Central memory CD8-positive, alpha-beta T cell (primary cell): Measurements from ENCODE around the gene SH3GL3.
A peak's percentile ranks its signal among the peaks of the same experiment; 100 is the strongest.

Source experiments
- ATAC-seq: fragments of 150-1000 bp; cut with Tn5 transposase; replicated peaks from 2 replicates; pipeline ENCODE4 v1.10.0; 2022; ENCODE audit warnings: mild to moderate bottlenecking, moderate FRiP score, moderate number of reproducible peaks; ENCODE audit not compliant: poor library complexity, severe bottlenecking; ENCODE audit errors: extremely low read depth
- DNase-seq, 2 donors: peaks; one replicate each; pipeline ENCODE4 v3.0.0; 2021; ENCODE audit warnings: low spot score in 2 of 2
- H3K27ac Mint-ChIP-seq: one replicate; pipeline ENCODE4 v1.8.0; 2022; ENCODE audit warnings: low read depth, mild to moderate bottlenecking, moderate library complexity, mixed read lengths
- H3K27me3 Mint-ChIP-seq: one replicate; pipeline ENCODE4 v1.8.0; 2022; ENCODE audit warnings: mixed read lengths
- H3K36me3 Mint-ChIP-seq: one replicate; pipeline ENCODE4 v1.8.0; 2022; ENCODE audit warnings: mild to moderate bottlenecking, moderate library complexity, mixed read lengths; ENCODE audit not compliant: insufficient read depth
- H3K4me1 Mint-ChIP-seq: one replicate; pipeline ENCODE4 v1.8.0; 2022; ENCODE audit warnings: mixed read lengths
- H3K4me3 Mint-ChIP-seq: one replicate; pipeline ENCODE4 v1.8.0; 2022; ENCODE audit warnings: mild to moderate bottlenecking, moderate library complexity, mixed read lengths
- H3K9me3 Mint-ChIP-seq: one replicate; pipeline ENCODE4 v1.8.0; 2022; ENCODE audit warnings: mixed read lengths

SH3GL3 gene, protein sequence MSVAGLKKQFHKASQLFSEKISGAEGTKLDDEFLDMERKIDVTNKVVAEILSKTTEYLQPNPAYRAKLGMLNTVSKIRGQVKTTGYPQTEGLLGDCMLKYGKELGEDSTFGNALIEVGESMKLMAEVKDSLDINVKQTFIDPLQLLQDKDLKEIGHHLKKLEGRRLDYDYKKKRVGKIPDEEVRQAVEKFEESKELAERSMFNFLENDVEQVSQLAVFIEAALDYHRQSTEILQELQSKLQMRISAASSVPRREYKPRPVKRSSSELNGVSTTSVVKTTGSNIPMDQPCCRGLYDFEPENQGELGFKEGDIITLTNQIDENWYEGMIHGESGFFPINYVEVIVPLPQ

DNA sequence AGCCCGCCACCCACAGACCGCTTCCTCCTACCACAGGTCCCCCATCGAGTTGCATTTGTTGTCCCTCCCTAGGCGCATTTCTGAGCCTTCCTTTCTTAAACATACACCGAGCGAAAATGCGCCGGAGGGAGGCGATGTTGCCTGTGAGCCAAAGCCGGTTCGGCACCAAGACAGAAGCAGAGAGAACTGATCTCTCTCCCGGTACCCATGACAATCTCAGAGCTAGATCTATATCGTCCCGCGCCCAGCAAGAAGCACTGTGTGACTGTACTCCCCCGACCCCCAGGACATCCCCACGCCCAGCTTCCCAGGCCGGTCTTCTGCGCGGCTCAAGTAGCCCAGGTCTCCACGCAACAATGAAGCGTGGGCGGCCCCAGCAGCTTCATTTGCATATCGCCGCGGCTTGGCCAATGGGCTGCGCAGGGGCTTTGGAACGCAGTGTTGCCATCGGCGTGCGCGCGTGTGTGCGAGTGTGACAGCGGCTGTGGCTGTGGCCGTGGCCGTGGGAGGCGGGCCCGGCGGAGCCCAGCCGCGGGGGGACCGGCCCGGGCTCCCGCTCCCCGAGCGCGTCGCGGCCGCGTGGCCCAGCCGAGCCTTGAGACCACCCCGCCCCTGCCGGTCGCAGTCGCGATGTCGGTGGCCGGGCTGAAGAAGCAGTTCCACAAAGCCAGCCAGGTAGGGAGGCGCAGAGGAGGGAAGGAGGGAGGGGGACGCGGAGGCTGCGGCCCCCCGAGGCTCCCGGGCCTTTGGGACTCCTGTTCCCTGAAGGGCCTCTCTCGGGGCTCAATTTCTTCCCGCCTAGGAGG lies at the start of gene SH3GL3:
SH3GL3 (plus strand) TSS at position 438 of the 806 bp plus-strand sequence; CDS start at position 631, 193 bp downstream.
- H3K4me1 Mint-ChIP-seq = peaks cover 5% of the 10 kb centered on the region
- H3K4me3 Mint-ChIP-seq = peak within 1 kb of the TSS; percentile 42
- H3K36me3 Mint-ChIP-seq = peaks cover 2% of the 10 kb centered on the region
- no peaks in the 10 kb centered on the region for H3K9me3 Mint-ChIP-seq
- no peak for DNase-seq
- no peak within 1 kb of the TSS for H3K27ac Mint-ChIP-seq
- peak; percentile 36 for ATAC-seq
- H3K27me3 Mint-ChIP-seq = peaks cover 45% of the 10 kb centered on the region

DNA sequence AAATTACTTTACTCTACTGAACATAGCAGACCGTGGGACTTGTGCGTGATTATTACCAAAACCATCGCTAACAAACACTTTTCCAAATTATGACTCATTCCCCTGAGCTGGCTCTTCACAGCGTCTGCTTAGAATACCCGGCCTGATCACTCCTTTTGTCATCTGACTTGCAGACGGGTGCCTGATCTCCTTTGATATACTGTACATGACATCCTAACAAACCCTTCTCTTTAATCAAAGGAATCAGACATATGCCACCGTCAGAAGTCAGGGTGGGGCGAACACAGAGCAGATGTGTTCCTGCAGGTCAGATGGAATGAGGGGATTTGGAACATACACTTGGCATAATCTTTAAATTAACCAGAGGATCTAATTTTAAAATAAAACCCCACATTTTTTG lies 48.5 kb upstream of the SH3GL3 start:
- H3K9me3 Mint-ChIP-seq = no peaks in the 10 kb centered on the region
- no peak for DNase-seq
- H3K36me3 Mint-ChIP-seq = no peaks in the 10 kb centered on the region
- peaks cover 28% of the 10 kb centered on the region for H3K27me3 Mint-ChIP-seq
- ATAC-seq = no peak
- H3K4me1 Mint-ChIP-seq = no peaks in the 10 kb centered on the region
- H3K27ac Mint-ChIP-seq = no peak overlapping the region
- H3K4me3 Mint-ChIP-seq = no peak overlapping the region

DNA sequence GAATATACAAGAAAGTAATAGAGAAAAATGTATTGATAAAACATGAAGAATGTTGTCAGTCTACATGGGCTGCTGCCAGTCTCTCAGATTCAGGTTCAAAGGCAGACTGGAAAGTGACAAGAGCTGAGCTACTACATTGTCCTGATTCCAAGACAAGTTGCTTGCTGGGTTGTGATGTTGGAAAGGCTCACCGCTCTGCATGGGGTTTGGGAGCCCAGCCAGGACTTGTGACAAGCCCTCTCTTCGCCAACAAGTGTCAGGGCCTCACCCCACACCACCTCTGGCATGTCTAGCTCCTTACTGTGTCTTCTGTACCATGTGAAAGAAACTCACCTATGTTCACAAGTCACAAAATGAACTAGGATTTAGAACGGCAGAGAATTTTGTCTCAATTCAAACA lies 43.0 kb upstream of the SH3GL3 start:
- DNase-seq (no peak), ATAC-seq (no peak)
- Mint-ChIP-seq H3K4me3 (no peak overlapping the region), H3K36me3 (no peaks in the 10 kb centered on the region), H3K4me1 (no peaks in the 10 kb centered on the region), H3K27ac (no peak overlapping the region), H3K9me3 (no peaks in the 10 kb centered on the region), H3K27me3 (peaks cover 17% of the 10 kb centered on the region)

DNA sequence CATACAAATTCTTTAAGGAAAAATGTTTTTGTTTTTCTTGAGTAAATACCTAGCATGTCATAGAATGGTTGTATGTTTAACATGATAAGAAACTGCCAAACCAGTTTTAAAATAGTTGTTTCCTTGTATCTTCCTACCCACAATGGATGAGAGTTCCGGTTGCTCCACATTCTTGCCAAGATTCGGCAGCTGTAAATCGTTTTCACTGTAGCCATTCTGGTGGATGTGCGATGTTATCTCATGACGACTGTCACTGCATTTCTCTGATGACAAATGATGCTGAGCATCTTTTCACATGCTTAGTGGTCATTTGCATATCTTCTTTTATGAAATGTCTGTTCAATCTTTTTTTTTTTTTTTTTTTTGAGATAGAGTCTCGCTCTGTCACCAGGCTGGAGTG lies 36.6 kb upstream of the SH3GL3 start:
- no peaks in the 10 kb centered on the region for H3K27me3 Mint-ChIP-seq
- H3K4me1 Mint-ChIP-seq = no peaks in the 10 kb centered on the region
- H3K9me3 Mint-ChIP-seq = no peaks in the 10 kb centered on the region
- no peak overlapping the region for H3K27ac Mint-ChIP-seq
- DNase-seq (no peak), ATAC-seq (no peak)
- H3K36me3 Mint-ChIP-seq = no peaks in the 10 kb centered on the region
- H3K4me3 Mint-ChIP-seq = no peak overlapping the region

DNA sequence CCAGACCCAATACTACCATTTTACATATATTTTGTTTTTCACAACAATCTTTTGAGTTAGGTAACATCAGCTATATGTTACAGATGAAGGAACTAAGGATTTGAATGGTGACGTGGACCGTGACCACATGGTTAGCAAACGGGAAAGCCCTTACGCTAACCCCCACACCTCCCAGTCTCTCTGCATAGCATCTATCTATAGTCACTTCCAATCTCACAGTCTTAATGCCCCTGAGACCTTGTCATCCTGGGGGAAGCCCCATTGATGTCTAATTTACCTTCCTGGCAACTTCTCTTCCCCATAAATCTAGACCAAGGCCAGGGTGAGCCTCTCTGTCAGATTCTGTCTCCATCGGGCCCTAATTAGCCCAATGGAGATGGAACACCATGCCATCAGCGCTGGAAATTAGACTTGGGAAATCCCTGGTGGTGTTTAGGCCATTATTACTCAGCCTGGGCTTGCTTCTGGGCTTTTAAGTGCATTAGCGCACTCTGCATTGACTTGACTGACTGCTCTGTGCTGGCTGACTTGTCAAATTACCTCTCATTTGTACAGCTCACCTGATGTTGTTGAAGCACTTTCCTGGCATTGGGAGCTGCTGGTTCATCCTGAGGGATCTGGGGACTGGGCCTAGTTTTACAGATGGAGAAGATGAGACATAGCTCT lies 34.0 kb upstream of the SH3GL3 start:
- Mint-ChIP-seq H3K9me3 (no peaks in the 10 kb centered on the region), H3K4me3 (no peak overlapping the region), H3K4me1 (no peaks in the 10 kb centered on the region), H3K27ac (no peak overlapping the region), H3K36me3 (no peaks in the 10 kb centered on the region), H3K27me3 (no peaks in the 10 kb centered on the region)
- ATAC-seq = no peak
- DNase-seq = no peak

DNA sequence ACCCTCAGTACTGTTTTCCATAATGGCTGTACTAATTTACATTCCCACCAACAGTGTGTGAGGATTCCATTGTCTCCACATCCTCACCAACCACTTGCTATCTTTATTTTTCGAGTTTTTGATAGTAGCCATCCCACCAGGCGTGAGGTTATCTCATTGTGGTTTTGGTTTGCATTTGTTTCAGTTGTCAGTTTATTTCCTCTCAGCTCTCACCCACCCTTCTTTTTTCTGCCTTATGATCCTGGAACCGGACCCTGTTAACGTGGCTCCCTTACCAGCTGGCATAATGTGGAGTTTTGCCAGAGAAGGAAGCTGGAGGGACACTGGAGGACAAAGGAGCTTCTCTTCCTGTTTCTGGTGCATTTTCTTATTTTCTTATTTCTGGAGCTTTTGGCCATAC lies 25.1 kb upstream of the SH3GL3 start:
- no peak overlapping the region for H3K4me3 Mint-ChIP-seq
- H3K27ac Mint-ChIP-seq = no peak overlapping the region
- H3K36me3 Mint-ChIP-seq = no peaks in the 10 kb centered on the region
- H3K27me3 Mint-ChIP-seq = peaks cover 36% of the 10 kb centered on the region
- H3K9me3 Mint-ChIP-seq = peaks cover 3% of the 10 kb centered on the region
- ATAC-seq (no peak), DNase-seq (no peak)
- H3K4me1 Mint-ChIP-seq = no peaks in the 10 kb centered on the region

DNA sequence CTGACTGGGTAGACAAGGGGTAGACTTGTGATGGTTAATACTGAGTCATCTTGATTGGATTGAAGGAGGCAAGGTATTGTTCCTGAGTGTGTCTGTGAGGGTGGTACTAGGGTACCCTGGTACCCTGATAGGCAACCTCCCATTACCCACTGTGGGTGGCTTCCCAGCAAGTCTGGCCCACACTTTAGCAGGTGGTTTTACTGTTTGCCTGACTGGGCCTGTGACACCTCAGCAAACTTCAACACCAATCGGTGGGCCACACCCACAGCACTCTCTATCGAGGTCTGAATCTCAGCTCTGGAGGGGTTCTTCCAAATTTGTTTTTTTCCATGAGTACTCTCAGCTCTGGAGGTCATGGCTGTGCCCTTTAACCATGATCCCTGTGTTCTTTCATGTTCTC lies 24.6 kb upstream of the SH3GL3 start:
- no peak overlapping the region for H3K4me3 Mint-ChIP-seq
- H3K27me3 Mint-ChIP-seq = peaks cover 37% of the 10 kb centered on the region
- H3K27ac Mint-ChIP-seq = no peak overlapping the region
- no peak for ATAC-seq
- peaks cover 3% of the 10 kb centered on the region for H3K9me3 Mint-ChIP-seq
- H3K36me3 Mint-ChIP-seq = no peaks in the 10 kb centered on the region
- no peak for DNase-seq
- H3K4me1 Mint-ChIP-seq = no peaks in the 10 kb centered on the region

DNA sequence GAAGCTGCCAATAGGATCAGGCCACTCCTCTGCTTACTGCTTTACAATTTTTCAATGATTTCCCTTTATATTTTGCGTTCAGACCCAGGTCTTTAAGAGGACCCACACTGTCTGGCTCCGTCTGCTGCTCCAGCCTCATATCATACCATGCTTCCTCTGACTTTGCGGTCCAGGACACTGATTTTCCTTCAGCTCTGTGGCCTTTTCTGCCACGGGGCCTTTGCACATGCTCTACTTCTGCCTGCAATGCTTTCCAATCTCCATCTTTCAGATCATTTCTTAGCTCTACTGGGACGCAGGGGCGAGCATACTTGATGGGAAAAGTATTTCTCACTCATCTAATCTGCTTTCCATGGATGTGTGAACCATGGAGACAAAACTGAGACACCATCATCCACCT lies 23.0 kb upstream of the SH3GL3 start:
- Mint-ChIP-seq H3K27me3 (peaks cover 47% of the 10 kb centered on the region), H3K27ac (no peak overlapping the region), H3K4me1 (no peaks in the 10 kb centered on the region), H3K4me3 (no peak overlapping the region), H3K36me3 (no peaks in the 10 kb centered on the region), H3K9me3 (peaks cover 3% of the 10 kb centered on the region)
- DNase-seq = no peak
- ATAC-seq = no peak

DNA sequence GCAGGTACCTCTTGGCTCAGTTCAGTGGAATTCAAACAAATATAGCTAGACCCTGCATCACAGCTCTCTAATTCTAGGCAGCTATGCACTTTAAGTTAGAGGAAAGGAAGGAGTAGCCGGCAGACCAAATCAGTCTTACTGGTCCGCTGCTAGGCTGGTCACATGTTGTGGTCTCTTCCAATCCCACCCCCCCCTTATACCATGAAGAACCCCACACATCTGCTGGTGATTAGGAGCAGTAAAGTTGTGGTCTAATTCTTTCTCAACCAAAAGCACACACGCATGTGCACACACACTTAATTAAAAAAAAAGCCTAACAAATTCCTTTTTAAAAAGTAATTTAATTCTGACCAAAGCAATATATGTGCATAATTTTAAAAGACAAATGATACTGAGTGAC lies 16.7 kb upstream of the SH3GL3 start:
- no peak for DNase-seq
- H3K27ac Mint-ChIP-seq = no peak overlapping the region
- H3K4me1 Mint-ChIP-seq = no peaks in the 10 kb centered on the region
- ATAC-seq = no peak
- no peaks in the 10 kb centered on the region for H3K36me3 Mint-ChIP-seq
- H3K27me3 Mint-ChIP-seq = peaks cover 46% of the 10 kb centered on the region
- peaks cover 3% of the 10 kb centered on the region for H3K9me3 Mint-ChIP-seq
- no peak overlapping the region for H3K4me3 Mint-ChIP-seq

DNA sequence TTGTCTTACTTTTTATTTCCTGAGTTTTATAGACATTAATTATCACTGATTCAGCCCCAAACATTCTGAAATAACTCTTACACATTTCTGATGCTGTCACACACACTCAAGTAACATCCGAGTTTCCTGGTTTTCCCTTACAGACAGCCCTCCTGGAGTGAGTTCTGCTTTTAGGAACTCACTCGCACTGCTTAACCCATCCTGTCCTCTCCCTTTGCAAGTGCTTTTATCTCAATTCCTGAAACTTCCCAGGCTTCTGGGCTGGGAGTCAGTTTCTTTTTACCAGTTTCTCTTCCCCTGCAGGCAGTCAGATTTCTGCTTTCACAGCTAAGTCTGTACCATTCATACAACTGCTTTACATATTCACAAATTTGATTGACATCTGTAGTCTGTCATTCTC lies 15.6 kb upstream of the SH3GL3 start:
- peaks cover 40% of the 10 kb centered on the region for H3K27me3 Mint-ChIP-seq
- no peak for ATAC-seq
- H3K36me3 Mint-ChIP-seq = no peaks in the 10 kb centered on the region
- DNase-seq = no peak
- peaks cover 3% of the 10 kb centered on the region for H3K9me3 Mint-ChIP-seq
- H3K27ac Mint-ChIP-seq = no peak overlapping the region
- no peaks in the 10 kb centered on the region for H3K4me1 Mint-ChIP-seq
- H3K4me3 Mint-ChIP-seq = no peak overlapping the region

DNA sequence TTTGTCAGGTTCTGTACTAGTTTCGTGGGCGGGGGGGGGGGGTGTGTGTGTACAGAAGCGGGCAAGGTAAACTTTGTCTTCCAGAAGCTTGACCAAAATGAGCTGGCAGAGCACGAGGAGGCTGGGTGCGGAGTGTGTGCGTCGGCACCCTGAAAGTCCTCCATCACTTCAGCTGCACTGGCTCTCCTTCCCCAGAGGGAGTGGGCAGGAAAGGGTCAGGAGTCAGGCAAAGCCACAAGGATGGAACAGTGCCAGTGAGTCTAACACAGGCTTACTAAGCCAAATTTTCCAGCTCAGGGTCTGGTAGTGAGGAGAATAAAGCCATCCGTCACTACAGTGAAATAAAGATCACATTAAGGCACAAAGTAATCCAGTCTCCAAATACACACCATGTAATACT lies 11.9 kb upstream of the SH3GL3 start:
- H3K36me3 Mint-ChIP-seq = peaks cover 1% of the 10 kb centered on the region
- peaks cover 5% of the 10 kb centered on the region for H3K4me1 Mint-ChIP-seq
- H3K27me3 Mint-ChIP-seq = peaks cover 29% of the 10 kb centered on the region
- ATAC-seq = no peak
- no peak overlapping the region for H3K27ac Mint-ChIP-seq
- no peak overlapping the region for H3K4me3 Mint-ChIP-seq
- no peaks in the 10 kb centered on the region for H3K9me3 Mint-ChIP-seq
- no peak for DNase-seq

DNA sequence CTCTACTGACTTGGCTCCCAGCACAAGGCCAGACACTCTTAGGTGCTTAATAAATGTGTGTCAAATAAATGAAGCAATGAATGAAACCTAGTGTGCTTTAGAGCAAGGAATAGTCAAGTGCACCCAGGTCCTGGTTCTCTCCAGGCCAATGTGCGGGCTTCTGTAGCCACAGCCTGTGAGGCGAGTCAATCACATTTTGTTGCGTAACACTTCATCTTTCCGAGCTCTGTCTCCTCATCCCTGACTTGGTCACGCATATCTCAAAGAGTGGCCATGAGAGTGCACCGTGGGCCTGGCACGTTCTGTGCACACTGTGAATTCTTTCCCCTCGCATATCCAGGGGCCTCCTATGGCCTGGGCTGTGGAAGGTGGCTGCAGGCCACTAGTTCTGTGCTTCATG lies 11.4 kb upstream of the SH3GL3 start:
- Mint-ChIP-seq H3K4me3 (no peak overlapping the region), H3K4me1 (peaks cover 5% of the 10 kb centered on the region), H3K36me3 (peaks cover 1% of the 10 kb centered on the region), H3K9me3 (no peaks in the 10 kb centered on the region), H3K27ac (no peak overlapping the region), H3K27me3 (peaks cover 31% of the 10 kb centered on the region)
- DNase-seq (no peak), ATAC-seq (no peak)
